Colon (tissue), 2 donors: ENCODE results near the gene FAM241A.
A peak's percentile ranks its signal among the peaks of the same experiment; 100 is the strongest.
"Not testable (repeated sequence)": the region's sequence is repeated elsewhere in the genome, so short reads cannot be mapped to it uniquely, and the experiment has no call there.

Experiments
- FAIRE-seq: peaks from 2 replicates; lab custom pipeline; 2012; peaks lifted over from hg19 to GRCh38; lab: Jason Lieb, UNC
- donor health status: control.
- donor health status: control.

FAM241A gene

DNA sequence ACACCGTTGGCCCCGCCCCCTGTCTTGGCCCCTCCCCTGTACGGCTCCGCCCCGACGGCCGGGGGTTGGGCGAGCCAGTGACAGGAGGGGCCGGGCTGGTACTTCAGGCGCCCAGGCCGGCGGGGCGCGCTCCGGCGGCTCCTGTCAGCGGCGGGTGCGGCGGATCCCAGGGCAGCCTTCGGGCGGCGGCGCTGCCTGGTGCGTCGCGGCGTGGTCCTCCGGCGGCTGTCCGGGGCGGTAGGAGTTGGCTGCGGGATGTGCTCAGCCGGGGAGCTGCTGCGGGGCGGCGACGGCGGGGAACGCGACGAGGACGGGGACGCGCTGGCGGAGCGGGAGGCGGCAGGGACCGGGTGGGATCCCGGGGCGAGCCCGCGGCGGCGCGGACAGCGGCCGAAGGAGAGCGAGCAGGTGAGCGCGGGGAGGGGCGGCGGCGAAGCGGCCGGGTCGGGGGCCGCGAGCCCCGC lies at the start of gene FAM241A:
Gene FAM241A (plus strand): TSS at position 129 of the 464 bp plus-strand sequence. CDS start 127 bp downstream, at position 256.
- no peak for FAIRE-seq

DNA sequence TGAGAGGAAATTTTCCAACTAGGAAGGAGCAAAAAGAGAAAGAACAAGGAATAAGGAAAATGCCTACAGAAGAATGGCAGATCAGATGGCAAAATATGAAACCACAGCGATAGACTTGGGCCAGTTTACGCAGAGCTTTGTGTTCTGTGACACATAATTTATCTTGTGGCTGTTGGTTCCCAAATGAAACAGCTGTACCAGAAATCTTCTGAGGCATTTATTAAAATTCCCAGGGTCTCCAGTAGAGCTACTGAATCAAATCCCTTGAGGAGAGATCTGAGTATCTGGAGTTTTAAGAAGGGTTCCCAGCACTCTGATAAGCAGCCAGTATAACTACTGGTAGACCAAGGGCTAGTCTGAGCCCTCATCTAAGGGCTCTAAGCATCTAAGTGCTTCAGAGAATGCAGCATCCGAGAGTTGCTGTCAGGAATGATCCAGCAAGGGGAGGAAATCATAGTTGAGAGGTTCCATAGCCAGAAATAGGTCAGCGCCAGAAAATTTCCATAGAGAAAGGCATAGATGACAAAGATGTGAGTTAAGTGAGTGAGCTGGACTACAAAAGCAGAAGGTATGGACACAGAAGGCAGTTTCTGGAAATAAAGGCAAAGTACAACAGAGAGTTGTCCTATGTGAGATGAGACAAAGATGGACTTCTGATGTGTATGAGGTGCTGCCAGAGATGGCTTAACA lies 46.3 kb upstream of the FAM241A start:
- FAIRE-seq: no peak

DNA sequence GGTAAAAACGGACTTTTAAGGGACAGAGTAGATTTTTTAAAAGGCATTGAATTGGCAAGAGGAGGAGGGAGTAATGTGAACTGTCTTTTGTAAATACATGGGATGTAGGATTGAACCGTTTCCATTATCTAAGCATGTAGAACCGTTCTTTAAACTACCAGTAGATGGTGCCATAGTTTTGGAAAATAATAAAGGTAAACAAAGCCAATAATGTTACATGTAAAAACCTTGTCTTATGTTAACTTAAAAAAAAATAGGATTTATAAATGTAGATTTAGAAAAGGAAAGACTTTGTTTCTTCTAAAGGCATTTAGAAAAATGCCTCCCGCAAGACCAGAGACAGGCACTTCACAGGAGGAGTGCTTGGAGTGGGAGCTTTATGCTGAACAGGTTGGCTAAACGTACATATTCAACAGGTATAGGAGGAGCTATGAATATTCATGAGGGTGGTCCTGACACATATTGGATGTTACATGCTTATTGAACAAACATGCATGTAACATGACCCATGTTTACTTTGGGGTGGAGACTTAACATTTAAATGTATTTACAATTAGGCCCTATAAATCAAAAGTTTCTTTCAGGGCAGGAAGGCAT lies 45.5 kb upstream of the FAM241A start:
- FAIRE-seq: peak; percentile 70

DNA sequence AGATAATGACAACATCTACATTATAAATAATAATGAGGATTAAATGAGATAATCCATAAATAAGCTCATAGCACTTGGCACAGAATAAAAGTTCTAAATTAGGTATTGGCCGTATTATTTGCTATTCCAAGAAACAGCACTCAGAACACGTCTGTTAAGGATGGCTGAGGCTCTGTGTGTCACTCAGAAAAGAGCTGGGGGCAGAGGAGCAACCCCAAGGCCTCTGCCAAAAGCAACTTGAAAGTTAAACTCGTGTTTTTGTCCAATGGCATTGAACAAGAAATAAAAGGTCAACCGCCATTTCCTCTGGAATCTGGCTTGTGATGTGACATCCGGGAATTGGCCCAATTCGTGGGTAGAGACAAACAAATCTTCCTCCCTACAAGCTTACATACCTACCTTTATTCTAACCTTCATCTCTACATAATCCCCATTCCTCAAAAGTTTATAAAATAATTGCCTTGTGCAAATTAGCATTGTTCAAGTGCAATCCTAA lies 42.3 kb upstream of the FAM241A start:
- no peak for FAIRE-seq

DNA sequence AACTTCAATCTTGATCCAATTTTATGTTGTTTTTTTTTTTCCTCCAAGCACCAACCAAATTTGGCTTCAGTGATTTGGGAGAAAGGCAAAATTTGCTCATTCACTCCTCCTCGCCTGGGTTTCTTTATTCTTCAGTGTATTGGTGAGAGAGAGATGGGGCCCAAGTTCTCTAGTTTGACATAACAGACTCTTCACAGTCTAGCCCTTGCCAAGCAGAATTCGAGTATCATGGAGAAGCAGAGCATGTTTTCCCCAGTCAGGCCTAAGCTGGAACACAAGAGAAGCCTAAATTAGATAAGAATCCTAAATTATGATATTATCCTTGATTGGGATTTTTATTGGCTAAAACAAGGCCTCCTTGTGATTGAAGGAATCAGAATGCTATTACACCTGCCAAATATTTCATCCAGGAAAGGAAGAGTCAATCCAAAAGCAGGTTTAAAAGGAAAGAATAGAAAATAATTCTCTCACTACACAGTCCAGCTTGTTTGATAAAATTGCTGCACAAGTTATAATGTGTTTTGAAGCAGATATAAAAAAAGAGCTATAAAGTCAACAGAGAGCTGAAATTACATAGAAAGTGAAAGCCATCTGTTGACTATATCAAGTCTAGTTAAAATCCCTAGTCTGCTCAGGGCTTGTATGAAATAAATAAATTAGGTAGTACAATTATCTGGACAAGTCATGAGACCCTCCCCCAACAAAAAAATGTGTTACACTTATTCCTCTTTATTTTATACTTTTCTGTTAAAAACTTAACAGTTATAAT lies 39.9 kb upstream of the FAM241A start:
- FAIRE-seq: no peak

DNA sequence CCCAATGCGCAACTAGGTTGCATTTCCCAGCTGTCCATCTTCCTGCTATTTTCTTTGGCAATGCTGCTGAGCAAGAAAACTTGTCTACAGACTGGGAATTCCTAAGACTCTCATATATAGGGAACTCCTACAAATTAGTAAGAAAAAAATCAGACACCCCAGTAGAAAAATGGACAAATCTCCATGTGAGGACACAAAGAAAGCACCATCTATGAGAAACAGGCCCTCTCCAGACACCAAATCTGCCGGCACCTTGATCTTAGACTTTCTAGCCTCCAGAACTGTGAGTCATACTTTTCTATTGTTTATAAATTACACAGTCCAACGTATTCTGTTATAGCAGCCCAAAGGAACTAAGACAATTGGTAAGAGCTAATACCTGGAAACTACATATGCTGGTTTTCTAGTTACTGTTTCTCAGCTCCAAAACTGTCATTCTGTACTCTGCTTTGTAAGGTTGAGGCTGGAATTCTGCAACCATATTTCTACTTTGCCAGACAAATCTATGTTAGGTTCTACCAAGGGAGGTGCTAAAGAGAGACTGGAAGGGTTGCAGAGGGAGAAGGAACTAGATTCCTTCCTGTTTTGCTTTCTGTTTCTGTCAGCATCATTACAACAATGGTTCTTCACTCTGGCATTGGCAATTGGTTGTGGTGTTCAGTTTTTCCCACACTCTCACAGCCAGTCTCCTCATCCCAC lies 35.7 kb upstream of the FAM241A start:
- FAIRE-seq: no peak

DNA sequence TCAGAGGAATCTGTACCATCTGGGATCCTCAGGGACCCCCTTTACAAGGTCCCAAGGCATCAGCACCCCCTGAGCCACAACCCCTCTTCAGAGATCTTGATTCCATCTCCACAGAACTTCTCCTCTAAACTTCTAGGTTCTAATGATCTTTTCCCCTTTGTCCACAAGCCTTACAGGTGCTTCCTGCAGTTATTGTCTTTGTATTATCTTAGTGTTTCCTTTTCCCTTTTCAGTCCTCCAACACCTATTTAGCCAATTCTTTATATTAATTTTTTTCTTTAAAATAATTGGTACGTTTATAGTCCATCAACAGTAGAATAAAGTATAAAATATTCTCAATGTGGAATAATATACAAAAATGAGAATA lies 35.2 kb upstream of the FAM241A start:
- FAIRE-seq: no peak

DNA sequence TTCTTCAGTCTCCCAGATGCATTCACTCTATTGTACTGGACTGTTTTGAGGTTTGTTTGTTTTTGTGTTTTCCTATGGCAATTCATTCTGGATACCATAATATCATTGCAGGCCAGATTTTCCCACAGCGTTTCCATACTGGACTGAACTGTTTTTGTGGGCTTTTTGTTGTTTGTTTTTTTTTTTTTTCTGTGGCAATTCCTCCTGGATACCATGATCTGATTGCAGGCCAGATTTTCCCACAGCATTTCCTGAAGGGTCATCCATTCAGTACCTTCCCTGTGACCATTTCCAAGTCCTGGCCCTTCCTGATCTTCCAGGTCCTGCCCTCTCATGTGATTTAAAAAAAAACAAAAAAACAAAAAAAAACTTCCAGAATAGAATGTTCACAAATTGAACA lies 33.9 kb upstream of the FAM241A start:
- no peak for FAIRE-seq

DNA sequence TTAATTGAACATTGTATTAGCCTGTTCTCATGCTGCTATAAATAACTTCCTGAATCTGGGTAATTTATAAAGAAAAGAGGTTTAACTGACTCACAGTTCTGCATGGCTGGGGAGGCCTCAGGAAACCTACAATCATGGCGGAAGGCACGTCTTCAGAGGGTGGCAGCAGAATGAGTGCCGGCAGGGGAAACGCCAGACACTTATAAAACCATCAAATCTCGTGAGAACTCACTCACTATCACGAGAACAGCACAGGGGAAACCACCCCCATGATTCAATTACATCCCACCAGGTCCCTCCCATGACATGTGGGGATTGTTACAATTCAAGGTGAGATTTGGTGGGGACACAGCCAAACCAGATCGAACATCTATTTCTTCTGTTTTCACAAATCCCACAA lies 33.2 kb upstream of the FAM241A start:
- FAIRE-seq: not testable (repeated sequence)

DNA sequence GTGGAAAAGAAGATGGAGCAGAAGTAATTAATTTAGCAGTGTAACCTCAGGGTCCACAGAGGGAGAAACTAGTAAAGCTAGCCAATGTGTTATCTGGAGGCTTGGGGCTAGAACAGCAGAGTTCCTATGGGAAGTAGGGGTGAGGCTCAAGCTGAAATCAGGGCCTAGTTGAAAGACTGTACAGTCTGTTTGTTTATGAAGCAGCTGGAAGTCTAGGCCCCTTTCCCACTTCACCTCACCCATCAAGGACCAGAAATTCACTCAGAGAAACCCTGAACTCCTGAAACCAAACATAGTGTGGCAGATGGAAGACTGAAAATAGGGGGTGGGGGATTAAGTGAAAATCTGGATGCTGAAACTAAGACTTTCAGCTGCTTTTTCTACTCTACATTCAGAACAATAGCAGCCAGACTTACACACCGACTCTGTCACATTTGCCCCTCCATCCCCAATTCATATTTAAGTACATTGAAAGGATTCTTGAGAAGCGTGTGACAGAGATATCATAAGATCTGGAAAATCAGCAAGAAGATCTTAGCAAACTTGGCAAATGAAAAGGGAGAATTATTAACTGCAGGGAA lies 32.6 kb upstream of the FAM241A start:
- no peak for FAIRE-seq

DNA sequence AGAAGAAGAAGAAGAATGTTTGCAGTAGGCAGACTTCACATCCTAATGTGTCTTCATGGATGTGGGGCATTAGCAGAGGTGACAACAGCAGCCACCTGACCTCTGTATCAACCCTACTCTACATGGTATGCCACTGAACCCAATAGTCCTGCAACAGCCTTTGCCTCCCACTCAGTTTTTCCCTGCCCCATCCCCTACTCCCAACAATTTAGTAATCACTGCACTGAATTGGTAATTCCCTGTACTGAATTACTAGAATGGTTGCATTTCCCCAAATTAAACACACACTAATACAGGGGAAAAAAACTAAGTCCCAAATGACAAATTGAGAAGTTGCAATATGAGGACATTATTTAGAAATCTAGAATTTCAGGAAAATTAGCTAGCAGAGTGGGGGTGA lies 31.4 kb upstream of the FAM241A start:
- FAIRE-seq: no peak

DNA sequence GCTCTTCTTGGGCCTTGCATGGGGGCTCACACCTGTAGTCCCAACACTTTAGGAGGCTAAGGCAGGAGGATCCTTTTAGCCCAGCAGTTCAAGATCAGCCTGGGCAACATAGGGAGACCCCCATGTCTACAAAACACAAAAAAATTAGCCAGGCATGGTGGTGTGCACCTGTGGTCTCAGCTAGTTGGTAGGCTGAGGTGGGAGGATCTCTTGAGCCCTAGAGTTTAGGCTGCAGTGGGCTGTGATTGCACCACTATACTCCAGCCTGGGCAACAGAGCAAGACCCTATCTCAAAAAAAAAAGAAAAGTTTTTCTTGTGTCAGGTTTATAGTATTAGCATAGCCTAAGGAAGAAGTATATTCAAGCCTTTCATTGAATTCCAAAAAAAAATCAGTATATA lies 30.8 kb upstream of the FAM241A start:
- FAIRE-seq: no peak

DNA sequence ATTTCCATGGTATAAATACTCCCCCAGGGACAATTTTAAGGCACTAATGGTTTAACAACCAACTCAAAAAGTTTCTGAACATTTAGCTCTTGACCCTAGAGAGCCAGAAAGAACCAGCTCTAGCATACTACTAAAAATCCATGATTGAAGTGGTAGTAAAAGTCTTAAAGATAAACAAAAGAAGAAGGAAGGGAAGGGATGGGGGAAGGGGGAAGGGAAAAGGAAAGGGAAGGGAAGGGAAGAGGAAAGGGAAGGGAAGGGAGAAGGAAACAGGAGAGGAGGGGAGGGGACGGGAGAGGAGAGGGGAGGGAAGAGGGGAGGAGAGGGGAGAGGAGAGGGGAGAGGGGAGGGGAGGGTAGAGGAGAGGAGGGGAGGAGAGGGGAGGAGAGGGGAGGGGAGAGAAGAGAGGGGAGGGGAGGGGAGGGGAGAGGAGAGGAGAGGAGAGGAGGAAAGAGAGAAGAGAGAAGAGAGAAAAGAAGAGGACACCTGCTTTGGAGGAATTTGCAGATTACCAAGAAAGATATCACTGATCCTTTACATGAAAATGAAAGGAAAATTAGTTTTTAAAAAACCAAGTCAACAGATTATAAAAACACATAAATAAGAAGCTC lies 26.4 kb upstream of the FAM241A start:
- FAIRE-seq: no peak

DNA sequence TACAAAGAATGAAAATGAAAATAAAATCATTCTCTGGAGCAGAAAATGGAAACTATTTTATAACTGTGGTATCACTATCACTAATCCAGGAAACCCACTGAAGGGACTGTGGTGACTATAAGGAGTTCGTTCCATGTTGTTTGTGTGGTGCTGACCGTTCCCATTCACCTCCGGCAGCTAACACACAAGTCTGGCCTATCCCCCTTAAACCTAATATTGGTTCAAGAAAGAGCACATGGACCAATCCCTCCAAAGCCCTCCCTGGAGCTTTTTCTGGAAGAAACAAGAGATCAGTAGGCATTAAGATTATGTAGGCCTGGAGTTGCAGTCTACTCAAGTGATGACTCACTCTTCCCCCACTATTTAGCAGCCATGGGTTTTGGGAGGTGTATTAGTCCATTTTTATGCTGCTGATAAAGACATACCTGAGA lies 25.9 kb upstream of the FAM241A start:
- no peak for FAIRE-seq

DNA sequence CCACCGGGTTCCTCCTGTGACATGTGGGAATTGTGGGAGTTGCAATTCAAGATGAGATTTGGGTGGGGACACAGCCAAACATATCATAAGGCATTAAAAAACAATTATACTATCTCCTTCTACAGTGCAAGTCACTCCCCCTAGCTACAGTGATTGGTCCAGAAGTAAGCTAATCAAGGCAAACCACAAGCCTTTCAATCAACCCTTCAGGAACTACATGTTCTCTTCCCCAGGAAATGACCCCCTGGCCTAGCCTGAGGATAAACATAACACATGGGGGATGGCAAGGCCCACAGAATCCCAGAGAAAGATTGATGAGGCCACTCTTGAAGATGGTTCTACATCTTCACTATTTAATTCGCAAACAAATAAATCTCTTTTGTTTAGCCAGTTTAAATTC lies 25.2 kb upstream of the FAM241A start:
- FAIRE-seq: no peak

DNA sequence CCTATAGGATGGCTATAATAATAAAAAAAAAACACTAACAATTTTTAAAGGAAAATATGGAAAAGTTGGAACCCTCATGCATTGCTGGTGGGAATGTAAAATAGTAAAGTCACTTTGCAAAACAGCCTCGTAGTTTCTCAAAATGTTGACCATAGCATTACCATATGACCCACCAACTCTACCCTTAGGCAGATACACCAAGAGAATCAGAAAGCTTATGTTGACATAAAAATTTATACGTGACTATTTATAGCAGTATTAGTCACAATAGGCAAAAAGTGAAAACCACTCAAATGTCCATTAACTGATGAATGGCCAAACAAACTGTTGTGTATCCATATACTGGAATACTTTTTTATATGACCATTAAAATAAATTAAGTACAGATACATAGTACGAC lies 19.8 kb upstream of the FAM241A start:
- peak; percentile 21 for FAIRE-seq

DNA sequence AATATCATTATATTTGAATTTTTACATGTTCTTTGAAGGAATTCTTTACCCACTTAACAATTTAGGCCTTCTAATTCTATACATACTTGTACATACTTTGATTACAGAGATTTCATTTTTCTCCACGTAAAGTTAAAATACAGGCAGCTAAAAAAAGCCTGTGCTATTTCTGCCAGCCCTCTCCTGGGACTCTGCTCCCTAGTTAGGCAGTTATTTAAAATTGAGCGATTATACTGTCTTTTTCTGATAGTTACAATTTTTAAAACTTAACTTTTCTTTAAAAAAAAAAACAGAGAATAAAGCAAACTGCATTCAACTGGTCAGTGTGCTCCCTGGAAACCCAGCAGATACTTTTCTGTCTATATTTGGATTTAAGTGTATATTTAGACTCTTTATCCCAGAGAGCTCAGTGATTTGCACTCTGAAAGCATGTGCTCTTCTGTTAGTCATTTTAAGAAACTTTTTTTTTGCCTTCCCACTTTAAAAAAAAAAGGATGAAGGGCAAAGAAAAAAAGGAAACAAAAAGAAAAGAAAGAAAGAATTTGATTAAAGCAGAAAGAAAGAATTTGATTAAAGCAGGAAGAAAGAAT lies 18.1 kb upstream of the FAM241A start:
- no peak for FAIRE-seq

DNA sequence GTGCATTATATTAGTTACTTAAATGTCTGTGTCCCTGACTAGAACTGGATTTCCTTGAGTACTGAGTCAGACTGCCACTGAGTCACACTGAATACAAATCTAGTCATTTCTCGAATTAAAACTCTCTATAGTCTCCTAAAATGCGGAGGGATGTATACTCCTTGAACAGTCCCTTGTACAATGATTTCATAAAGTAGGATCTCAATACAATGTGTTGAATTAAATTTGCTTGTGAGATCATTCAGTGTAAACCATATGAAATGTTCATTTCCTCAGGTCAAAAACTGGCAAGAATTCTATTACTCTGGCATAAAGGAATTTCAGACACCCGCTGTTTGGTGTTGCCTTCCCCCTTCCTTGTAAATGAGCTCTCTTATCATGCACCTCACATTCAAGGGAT lies 17.5 kb upstream of the FAM241A start:
- FAIRE-seq: no peak

DNA sequence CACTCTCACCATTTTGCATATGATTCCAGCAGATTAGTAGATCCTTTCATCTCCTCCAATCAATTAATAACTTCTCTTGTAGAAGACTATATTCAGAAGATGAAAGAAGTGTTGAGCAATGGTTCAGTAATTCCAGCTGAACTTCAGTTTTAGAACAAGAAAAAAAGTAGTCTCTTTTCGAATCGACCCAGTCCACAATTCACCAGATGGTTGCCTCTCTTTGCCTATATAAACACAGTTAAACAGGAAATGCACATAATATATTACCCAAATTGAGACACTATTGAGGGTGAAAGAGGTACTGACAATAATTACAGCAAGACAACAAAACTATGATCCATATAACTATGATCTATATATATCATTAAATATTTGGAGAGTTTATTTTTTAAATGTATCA lies 16.8 kb upstream of the FAM241A start:
- FAIRE-seq: no peak

DNA sequence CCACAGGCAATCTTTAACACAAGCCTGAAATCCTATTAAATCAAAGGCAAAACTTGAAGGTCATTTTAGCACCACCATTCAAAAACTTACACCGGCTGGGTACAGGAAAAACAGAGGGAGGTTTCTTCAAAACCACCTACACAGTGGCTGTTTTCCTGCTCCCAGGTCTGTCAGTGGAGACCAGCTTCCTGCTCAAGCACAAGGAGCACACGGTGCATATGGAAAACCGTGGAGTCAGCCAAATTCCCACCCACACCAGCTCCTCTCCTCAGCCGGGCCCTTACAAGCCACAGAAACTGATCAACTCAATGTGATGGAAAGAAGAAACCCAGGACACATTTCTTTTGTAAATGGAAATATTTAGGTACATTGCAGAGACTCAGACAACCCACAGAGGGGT lies 14.3 kb upstream of the FAM241A start:
- FAIRE-seq: no peak

DNA sequence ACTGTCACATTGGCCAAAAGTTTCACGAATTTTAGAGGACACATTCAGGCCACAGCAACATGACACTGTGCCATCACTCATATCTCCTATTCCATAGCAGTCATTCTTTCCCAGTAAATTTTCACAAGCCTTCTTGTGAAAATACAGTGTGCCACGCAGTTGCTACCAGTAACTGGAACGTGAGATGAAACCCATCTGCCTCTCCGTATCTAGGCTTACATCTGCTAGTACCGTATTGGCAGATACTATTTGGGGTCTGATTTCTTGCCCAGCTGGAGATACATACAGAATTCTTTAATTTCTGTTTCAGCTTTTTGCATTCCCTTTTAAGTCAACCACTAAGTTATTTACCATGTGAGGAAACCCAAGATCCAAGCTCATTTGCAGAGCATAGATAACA lies 8.7 kb upstream of the FAM241A start:
- FAIRE-seq: no peak
